ENCODE results near the gene SDCBP2. TPM values are rescaled to one million over a fixed set of nuclear protein-coding genes. Genes with fewer than 3 reads are reported as not detected.

SDCBP2 gene
- total and polyA plus RNA-seq, 2 of the 8 experiments (the other 6 are each of a cell fraction or from before 2014, with no cell fraction given) = 4.2 to 6.7 TPM

DNA sequence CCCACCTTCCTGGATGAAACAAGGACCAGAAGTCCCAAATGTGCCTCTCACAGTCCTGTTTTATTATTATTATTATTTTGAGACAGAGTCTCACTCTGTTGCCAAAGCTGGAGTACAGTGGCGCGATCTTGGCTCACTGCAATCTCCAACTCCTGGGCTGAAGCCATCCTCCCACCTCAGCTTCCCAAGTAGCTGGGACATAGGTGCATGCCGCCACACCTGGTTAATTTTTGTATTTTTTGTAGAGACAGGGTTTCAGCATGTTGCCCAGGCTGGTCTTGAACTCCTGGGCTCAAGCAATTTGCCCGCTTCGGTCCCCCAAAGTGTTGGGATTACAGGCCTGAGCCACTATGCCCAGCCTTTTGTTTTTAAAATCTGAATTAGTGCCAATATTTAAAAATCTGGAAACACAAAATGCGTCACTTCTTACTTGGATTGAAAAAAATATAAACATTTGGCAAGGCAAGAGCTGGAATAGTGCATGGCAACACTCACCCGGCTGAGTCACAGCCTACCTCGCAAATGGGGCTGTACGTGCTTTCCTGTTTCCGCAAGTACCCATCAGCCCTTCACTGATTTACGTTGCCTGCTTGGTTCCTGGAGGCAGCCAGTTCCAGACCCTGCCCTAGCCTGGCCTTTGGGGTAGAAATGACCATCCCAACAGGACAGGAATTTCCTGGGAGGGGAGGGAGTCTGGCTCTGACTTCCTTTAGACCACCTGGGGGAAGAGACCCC lies 6.3 kb downstream of the SDCBP2 start:
- Histone ChIP-seq H2BK20ac (ENCODE audit: low read length) (no peak overlapping the region), H4K20me1 (replicated peaks in 1 of 2; ENCODE audit: control insufficient read depth in 1 of 2, insufficient read depth in 2 of 2, low read length in 2 of 2) (peaks cover 4 to 11% of the 10 kb centered on the region in 2 experiments), H3K4ac (replicated peaks; ENCODE audit: insufficient read length, low read depth, low read length) (no peak overlapping the region), H3K27me3 (replicated peaks in 1 of 4; ENCODE audit: control insufficient read depth in 3 of 4, extremely low read depth in 1 of 4, insufficient read depth in 3 of 4, low read length in 3 of 4) (no peaks in the 10 kb centered on the region; a peak in 2 of 7 replicates), H3K56ac (replicated peaks; ENCODE audit: insufficient read length, low read depth, low read length) (no peak overlapping the region), H3K79me1 (ENCODE audit: low read depth, low read length) (peaks cover 10% of the 10 kb centered on the region), H2BK120ac (replicated peaks; ENCODE audit: low read depth, low read length) (no peak overlapping the region), H2BK15ac (ENCODE audit: low read length) (no peak overlapping the region), H4K5ac (ENCODE audit: insufficient read length, low read depth, low read length) (no peak overlapping the region), H3K9me3 (ENCODE audit: insufficient read depth in 2 of 2, low read depth in 1 of 2, low read length in 1 of 2) (no peaks in the 10 kb centered on the region), H3K9ac (replicated peaks in 1 of 4; ENCODE audit: extremely low read depth in 1 of 4, low read depth in 3 of 4, low read length in 3 of 4) (no peak overlapping the region), H4K91ac (replicated peaks; ENCODE audit: insufficient read length, low read length) (no peak overlapping the region), H4K8ac (ENCODE audit: extremely low read depth, insufficient read depth, low read length) (no peak overlapping the region), H3K27ac (ENCODE audit: low read depth, low read length) (no peak overlapping the region), H2BK5ac (ENCODE audit: low read depth, low read length) (no peak overlapping the region), H3K4me2 (ENCODE audit: insufficient read depth in 1 of 2, low read depth in 2 of 2, low read length in 2 of 2) (no peak overlapping the region), H3K4me1 (replicated peaks in 1 of 4; ENCODE audit: control insufficient read depth in 3 of 4, insufficient read depth in 4 of 4, low read length in 3 of 4) (peaks cover 2 to 13% (median 5%) of the 10 kb centered on the region in 4 experiments; a peak in 6 of 7 replicates), H2AK5ac (ENCODE audit: low read depth, low read length) (no peak overlapping the region; the same call in 1 of the 2 replicates), H2BK12ac (ENCODE audit: low read depth, low read length) (no peak overlapping the region), H3K4me3 (ENCODE audit: extremely low read depth in 1 of 4, insufficient read depth in 2 of 4, low read depth in 3 of 4, low read length in 4 of 4) (no peak overlapping the region), H3K36me3 (ENCODE audit: control insufficient read depth in 2 of 4, insufficient read depth in 4 of 4, low read length in 3 of 4) (no peaks in the 10 kb centered on the region), H2AFZ (ENCODE audit: low read length) (0 out of 2 replicates have a peak overlapping the region, but pooled peaks have one; percentile 12), H3K18ac (ENCODE audit: extremely low read depth, low read length) (no peak overlapping the region), H3K23me2 (ENCODE audit: low read depth, low read length) (peaks cover 10% of the 10 kb centered on the region), H3K14ac (ENCODE audit: insufficient read length) (no peak overlapping the region), H3K23ac (ENCODE audit: insufficient read length) (no peak overlapping the region), H3K79me2 (ENCODE audit: control insufficient read depth in 1 of 2, insufficient read depth in 2 of 2, low read length in 2 of 2) (peaks cover 15 to 24% of the 10 kb centered on the region in 2 experiments)
- TF ChIP-seq BCL11A (IDR thresholded peaks at IDR 0.05; ENCODE audit: low read depth in 2 of 2, low read length in 2 of 2) (no peak), CTCF (IDR thresholded peaks at IDR 0.05; ENCODE audit: control extremely low read depth in 1 of 3, insufficient read depth in 1 of 3, low read depth in 1 of 3, low read length in 3 of 3) (no peak), RAD21 (IDR thresholded peaks at IDR 0.05 in 1 of 2, conservative IDR thresholded peaks at IDR 0.05 in 1 of 2; ENCODE audit: low read depth in 2 of 2, low read length in 2 of 2) (no peak), YY1 (IDR thresholded peaks at IDR 0.05; ENCODE audit: low read depth, low read length) (no peak), SP1 (IDR thresholded peaks at IDR 0.05; ENCODE audit: low read depth, low read length) (no peak)
- CTCF ChIA-PET (ENCODE audit: partially characterized antibody) = interaction anchor here (0.9 to 3.6 kb wide), 11 partner anchors 10 to 165 kb away, joined by 3 to 28 read pairs (median 4); no protein-coding TSS in a partner anchor
- FAIRE-seq = no peak
- DNase-seq (ENCODE audit: low read depth in 1 of 2, low spot score in 2 of 2) = no peak
- 92% methylated on average over 11 of the region's 11 CpGs; no CpG with 5 or more reads in 1 of the 2 experiments for WGBS, 2 experiments (ENCODE audit: extremely low coverage in 1 of 2, insufficient coverage in 1 of 2, insufficient read length in 1 of 2, insufficient replicate concordance in 2 of 2, low coverage in 1 of 2, low lambda C conversion rate in 2 of 2, missing lambda C conversion rate in 1 of 2)
- POLR2A ChIA-PET (ENCODE audit: partially characterized antibody) = interaction anchor here (0.6 to 2.4 kb wide), 5 partner anchors 8 to 15 kb away, joined by 3 to 6 read pairs (median 4); no protein-coding TSS in a partner anchor

Data from H1 (cell line).